ENCODE measurements around the gene CITED2.

- TF ChIP-seq CTCF (conservative IDR thresholded peaks at IDR 0.05; ENCODE audit: low read depth, low read length) (no peak), EZH2 (IDR thresholded peaks at IDR 0.05; ENCODE audit: borderline replicate concordance, low read depth, low read length, poor library complexity, severe bottlenecking) (no peak)
Observed at GRCh38 chr6:139330826-139331500, 43.5 kb downstream of the CITED2 start.

All from A673 (cell line).